ENCODE measurements around the gene C2orf72. TPM values are rescaled to one million over a fixed set of nuclear protein-coding genes. Genes with fewer than 3 reads are reported as not detected.
A peak's percentile ranks its signal among the peaks of the same experiment; 100 is the strongest.

Gene C2orf72
- total RNA-seq, 1 donor from 2014 or later, result not detected

- no peak for DNase-seq (ENCODE audit: low read depth in 2 of 2)
Measured at GRCh38 chr2:231041061-231041689, 3.9 kb downstream of the C2orf72 start.

- no peak for DNase-seq (ENCODE audit: low read depth in 2 of 2)
Measured at GRCh38 chr2:231043796-231044195, 6.5 kb downstream of the C2orf72 start.

DNA sequence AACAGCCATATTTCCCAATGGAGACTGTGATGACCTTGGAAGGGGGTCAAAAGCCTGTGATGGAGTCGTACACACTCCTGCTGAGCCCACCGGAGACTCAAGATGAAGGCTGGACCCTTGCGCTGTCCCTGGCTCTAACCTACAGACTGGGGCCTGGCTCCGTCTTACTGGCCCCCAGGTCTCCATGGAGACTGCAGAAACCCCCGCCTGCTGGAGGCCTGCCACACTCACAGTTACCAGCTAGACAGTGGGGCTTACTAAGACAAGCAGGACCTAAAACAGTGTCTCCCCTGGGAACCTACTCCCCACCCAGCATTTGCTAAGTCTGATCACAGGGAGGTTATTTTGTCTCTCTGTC lies 9.6 kb downstream of the C2orf72 start:
- DNase-seq (ENCODE audit: low read depth in 2 of 2), result no peak

- DNase-seq (ENCODE audit: low read depth in 2 of 2), result no peak
Measured at GRCh38 chr2:231047274-231047922, 10.1 kb downstream of the C2orf72 start.

GRCh38 chr2:231047923-231048915 lies 10.9 kb downstream of the C2orf72 start:
- DNase-seq (ENCODE audit: low read depth in 2 of 2), result no peak

DNA sequence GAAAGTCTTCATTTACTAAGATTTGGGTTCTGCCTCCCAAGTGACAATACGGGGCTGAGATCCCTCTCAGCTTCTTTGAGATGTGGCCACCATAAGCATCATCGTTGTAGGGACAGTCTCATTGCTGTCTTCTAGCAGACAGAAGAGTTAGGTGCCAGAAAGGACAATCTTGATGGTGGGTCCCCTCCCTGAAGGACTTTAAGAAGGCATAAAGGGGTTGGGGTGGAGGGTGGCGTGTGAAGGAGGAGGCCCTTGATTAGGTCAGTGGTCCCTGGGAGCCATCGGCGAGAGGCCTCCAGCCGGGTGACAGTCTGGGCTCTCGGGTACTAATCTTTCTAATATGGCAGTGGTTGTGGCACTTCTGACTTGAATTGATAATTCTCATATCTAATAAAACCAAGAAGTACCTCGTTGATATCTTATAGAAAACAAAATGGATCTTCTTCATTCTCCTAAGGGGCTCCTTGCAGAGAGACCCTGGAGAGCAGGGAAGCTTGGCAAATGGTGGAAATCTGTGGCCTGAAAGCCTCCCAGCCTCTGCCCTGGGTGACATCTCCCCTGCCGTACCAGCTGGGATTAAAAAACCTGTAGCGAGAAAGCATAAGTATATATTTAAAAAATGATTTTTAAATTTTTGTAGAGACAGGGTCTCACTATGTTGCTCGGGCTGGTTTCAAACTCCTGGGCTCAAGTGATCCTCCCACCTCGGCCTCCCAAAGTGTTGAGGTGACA lies 12.1 kb downstream of the C2orf72 start:
- DNase-seq (ENCODE audit: low read depth in 2 of 2), result no peak

DNA sequence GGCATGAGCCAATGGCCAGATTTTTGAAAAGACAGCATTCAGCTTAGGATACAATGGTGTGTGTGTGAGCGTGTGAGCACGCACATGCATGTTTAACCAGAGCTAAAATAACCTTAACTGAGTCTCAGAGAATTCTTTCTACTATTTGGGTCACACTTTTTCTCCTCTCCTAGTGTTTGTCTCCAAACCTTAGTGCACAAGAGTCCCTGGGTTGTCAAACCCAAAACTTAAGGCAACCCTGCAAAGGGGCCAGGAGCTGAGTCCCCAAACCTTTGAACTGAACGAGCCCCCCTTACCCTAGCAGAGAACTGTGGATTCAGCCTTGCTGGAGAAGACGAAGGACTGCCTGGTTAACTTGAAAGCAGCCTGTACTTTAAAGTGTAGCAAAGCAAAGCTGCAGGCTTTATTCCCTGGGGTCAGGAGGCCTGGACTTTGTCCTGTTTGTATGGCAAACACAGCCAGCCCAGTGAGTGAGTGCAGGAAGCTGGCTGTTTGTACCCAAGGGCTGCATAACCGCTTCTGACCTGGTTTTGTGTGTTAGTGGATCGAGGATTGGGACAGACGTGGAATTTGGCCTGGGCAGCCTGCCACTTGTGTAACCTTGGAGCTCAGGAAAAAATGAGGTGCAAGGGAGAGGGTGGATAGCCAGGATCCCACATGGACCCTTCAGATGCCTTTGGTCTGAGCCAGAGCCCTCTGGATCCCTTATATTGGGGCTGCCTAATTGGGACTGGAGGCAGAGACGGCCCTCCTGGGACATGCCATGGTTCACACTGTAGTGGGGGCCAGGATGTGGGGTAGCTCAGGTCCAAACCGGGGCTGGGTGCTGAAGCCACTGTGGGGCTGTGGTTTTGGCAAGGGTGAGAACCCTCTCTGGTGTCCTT lies 12.9 kb downstream of the C2orf72 start:
- DNase-seq (ENCODE audit: low read depth in 2 of 2), result no peak

- no peak for DNase-seq (ENCODE audit: low read depth in 2 of 2)
Measured at GRCh38 chr2:231051116-231051515, 13.8 kb downstream of the C2orf72 start.

- peak; percentile 53 to 82 for DNase-seq (ENCODE audit: low read depth in 2 of 2)
Measured at GRCh38 chr2:231052494-231053451, 15.4 kb downstream of the C2orf72 start.

DNA sequence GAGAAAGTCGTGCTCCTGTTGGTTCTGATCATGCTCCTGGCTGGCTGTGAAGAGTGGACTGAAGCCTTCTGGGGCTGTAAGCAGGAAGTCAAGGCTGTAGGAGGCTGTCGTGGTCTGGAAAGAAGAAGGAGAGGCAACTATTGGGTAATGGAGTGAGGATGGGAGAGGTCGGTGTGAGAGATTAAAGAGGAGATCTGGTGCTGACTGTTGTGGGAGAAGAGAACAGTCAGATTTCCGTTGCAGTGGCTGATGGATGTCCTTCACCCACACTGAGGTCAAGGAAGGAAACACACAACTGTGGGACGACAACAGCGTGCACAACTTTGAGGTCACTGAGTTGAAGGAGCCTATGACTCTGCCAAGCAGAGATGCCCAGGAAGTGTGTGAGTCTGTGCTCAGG lies 16.5 kb downstream of the C2orf72 start:
- no peak for DNase-seq (ENCODE audit: low read depth in 2 of 2)

GRCh38 chr2:231056453-231057416 lies 19.4 kb downstream of the C2orf72 start, which contains the start of gene PSMD1:
Gene PSMD1, plus strand, starts transcription at chr2:231056867. Its CDS starts 159 bp downstream, at chr2:231057026.
- peak; percentile 91 to 94 for DNase-seq (ENCODE audit: low read depth in 2 of 2)

DNA sequence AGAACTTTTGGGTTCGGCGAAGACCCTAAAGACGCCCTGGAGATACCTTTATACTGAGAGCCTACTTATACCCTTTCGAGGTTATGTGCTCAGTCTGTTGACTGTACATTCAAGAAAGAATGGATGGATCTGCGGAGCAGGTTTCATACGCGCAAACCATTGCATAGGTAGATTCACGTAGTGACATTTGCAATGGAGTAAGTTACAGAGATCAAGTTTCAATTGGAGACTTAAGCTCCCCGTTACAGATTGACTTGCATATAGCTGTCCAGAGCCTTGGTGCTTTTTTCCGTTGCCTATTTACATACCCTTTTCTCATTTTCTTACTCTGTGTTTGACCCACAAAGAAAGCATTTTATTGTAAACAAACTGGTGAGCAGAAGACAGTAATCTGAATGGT lies 20.3 kb downstream of the C2orf72 start:
- DNase-seq (ENCODE audit: low read depth in 2 of 2), result peak in 1 of 2 donors; percentile 46

DNA sequence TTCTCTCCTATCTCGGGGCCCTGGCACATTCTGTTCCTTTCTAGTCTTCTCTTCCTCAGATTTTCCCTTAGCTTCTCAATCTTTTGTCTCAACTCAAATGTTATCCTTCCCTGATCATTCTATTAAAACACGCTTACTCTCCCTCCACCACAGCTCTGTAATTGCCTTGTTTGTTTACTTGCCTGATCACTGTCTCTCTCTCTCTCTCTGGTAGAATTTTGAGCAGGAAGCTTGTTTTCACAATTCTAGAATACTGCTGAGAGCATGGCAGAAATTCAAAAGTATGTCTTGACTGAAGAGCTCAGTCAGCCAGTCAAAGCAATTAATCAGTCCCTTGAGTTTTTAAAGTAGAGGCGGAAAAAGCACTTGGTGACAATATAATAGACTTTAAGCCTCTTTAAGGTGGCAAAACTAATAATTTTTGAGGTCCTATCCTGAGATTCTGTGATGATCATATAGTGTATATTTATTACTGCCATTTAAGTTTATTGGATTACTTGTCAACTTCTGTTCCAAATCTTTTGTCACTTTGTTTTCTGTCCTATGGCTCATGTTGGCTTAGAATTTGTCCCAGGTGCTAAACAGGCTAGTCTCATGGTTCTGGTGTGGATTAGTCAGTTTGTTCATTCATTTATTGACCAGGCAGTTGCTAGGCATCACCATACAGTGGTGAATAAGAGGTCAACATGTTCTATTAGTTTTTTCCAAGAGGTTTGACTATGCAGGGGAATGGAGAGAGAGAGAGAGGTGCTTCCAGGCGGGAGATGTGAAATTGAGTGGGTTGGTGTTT lies 21.6 kb downstream of the C2orf72 start:
- peak; percentile 36 to 55 for DNase-seq (ENCODE audit: low read depth in 2 of 2)

DNA sequence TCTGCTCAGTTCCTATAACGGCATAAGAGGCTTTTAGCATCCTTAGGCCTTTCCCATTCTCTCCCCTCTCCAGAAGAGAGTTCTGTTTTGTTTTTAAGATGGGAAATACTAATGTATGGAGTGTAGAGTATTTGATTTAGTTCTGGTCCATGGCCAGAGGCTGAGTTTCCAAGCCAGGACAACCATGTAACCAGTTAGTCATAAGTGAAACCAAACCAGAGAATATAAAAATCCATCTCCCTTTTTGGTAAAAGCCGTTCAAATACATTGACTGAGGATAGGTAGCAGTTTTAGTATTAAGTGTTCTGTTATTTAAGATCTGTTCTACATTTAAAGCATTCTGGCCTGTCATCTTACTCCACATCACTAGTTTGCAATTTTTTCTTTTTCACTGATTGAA lies 22.4 kb downstream of the C2orf72 start:
- DNase-seq (ENCODE audit: low read depth in 2 of 2), result no peak

GRCh38 chr2:231062776-231063175 lies 25.5 kb downstream of the C2orf72 start:
- DNase-seq (ENCODE audit: low read depth in 2 of 2), result no peak

DNA sequence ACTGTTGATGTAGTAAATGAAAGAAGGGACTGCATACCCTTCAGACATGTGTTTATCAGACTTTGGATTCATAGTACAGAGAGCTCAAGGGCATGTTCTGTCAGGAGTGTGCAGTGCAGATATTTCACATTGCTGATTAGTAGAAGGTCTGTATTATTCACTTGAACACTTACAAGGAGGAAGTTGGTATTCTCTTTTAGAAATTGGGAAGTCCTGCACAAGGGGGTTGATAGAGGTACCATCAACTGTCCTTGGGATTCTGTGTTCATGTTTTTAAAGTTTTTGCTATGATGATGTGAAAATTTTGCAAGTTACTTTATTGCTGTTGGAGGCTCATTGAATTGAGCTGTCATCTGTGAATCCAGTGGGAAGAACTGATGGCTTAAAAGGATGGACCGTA lies 26.0 kb downstream of the C2orf72 start:
- DNase-seq (ENCODE audit: low read depth in 2 of 2), result no peak

- DNase-seq (ENCODE audit: low read depth in 2 of 2), result no peak
Measured at GRCh38 chr2:231065966-231066365, 28.6 kb downstream of the C2orf72 start.

Data from dermis microvascular lymphatic vessel endothelial cell (primary cell).